Neural cell (in vitro differentiated cells): Measurements from ENCODE around the gene C7. TPM values are rescaled to one million over a fixed set of nuclear protein-coding genes. Genes with fewer than 3 reads are reported as not detected.

Experiments used
- H2AFZ ChIP-seq: fragments of 200-600, 300-800 bp; sonication (generic), shearing (Covaris generic); 2 replicates; pipeline ENCODE4 v1.6.0; 2014; ENCODE audit warnings: low read depth, mild to moderate bottlenecking, antibody characterized with exemption, low read length, moderate library complexity
- H3F3A ChIP-seq: fragments of 200-600 bp; shearing (Covaris generic); 2 replicates; pipeline ENCODE4 v1.6.1; 2016; ENCODE audit warnings: mild to moderate bottlenecking, moderate library complexity, mixed read lengths, antibody characterized with exemption, low read length; ENCODE audit not compliant: insufficient read depth, poor library complexity, severe bottlenecking
- H3K27ac ChIP-seq: fragments of 200-600, 300-800 bp; sonication (generic), shearing (Covaris generic); 2 replicates; pipeline ENCODE4 v1.5.1; 2014; ENCODE audit warnings: mild to moderate bottlenecking, low read length, moderate library complexity
- H3K27me3 ChIP-seq: fragments of 300-800, 200-600 bp; sonication (generic), shearing (Covaris generic); 2 replicates; pipeline ENCODE4 v1.6.0; 2014; ENCODE audit warnings: mild to moderate bottlenecking, low read depth, low read length, moderate library complexity; ENCODE audit not compliant: insufficient read depth
- H3K36me3 ChIP-seq: fragments of 300-800, 200-600 bp; sonication (generic), shearing (Covaris generic); 2 replicates; pipeline ENCODE4 v1.5.1; 2014; ENCODE audit warnings: mild to moderate bottlenecking, antibody characterized with exemption, low read length, moderate library complexity; ENCODE audit not compliant: insufficient read depth
- H3K4me2 ChIP-seq: fragments of 300-800, 200-600 bp; sonication (generic), shearing (Covaris generic); 2 replicates; pipeline ENCODE4 v1.6.0; 2014; ENCODE audit warnings: mild to moderate bottlenecking, low read length
- H3K4me3 ChIP-seq: fragments of 300-800, 200-600 bp; sonication (generic), shearing (Covaris generic); 2 replicates; pipeline ENCODE4 v1.5.1; 2014; ENCODE audit warnings: mild to moderate bottlenecking, low read length, moderate library complexity
- H3K79me2 ChIP-seq: fragments of 200-600 bp; shearing (Covaris generic); replicated peaks from 2 replicates; pipeline ENCODE4 v1.6.0; 2014; ENCODE audit warnings: mild to moderate bottlenecking, low read length, moderate library complexity; ENCODE audit not compliant: insufficient read depth
- H3K9ac ChIP-seq: fragments of 300-800, 200-600 bp; sonication (generic), shearing (Covaris generic); 2 replicates; pipeline ENCODE4 v1.6.1; 2016; ENCODE audit warnings: mild to moderate bottlenecking, low read length, mixed read lengths
- H3K9me2 ChIP-seq: fragments of 200-600 bp; shearing (Covaris generic); 2 replicates; pipeline ENCODE4 v1.6.1; 2016; ENCODE audit warnings: mild to moderate bottlenecking, low read length, mixed read lengths; ENCODE audit not compliant: insufficient read depth
- H3K9me3 ChIP-seq: fragments of 200-600, 300-800 bp; sonication (generic), shearing (Covaris generic); 2 replicates; pipeline ENCODE4 v1.6.1; 2016; ENCODE audit warnings: mild to moderate bottlenecking, mixed run types, low read length, moderate library complexity, mixed read lengths
- H4K20me1 ChIP-seq: fragments of 200-600 bp; shearing (Covaris generic); 2 replicates; pipeline ENCODE4 v1.6.1; 2016; ENCODE audit warnings: mild to moderate bottlenecking, mixed run types; ENCODE audit not compliant: insufficient read depth
- CTCF ChIP-seq: fragments of 450-650 bp; IDR thresholded peaks from 2 replicates; pipeline ENCODE4 v1.5.1; 2014; ENCODE audit warnings: antibody characterized with exemption, mild to moderate bottlenecking, moderate library complexity; ENCODE audit not compliant: poor library complexity, severe bottlenecking
- EP300 ChIP-seq: fragments of 450-650 bp; conservative IDR thresholded peaks from 2 replicates; pipeline ENCODE4 v1.6.1; 2014; ENCODE audit warnings: antibody characterized with exemption, mild to moderate bottlenecking, moderate library complexity; ENCODE audit not compliant: poor library complexity, severe bottlenecking
- EZH2 ChIP-seq: fragments of 200-600, 300-800 bp; shearing (Covaris generic), sonication (generic); IDR thresholded peaks from 2 replicates; pipeline ENCODE4 v1.6.1; 2014; ENCODE audit warnings: antibody characterized with exemption, low read length, borderline replicate concordance, mild to moderate bottlenecking; ENCODE audit not compliant: insufficient read depth, poor library complexity, severe bottlenecking
- MXI1 ChIP-seq: fragments of 450-650 bp; conservative IDR thresholded peaks from 2 replicates; pipeline ENCODE4 v1.6.1; 2014; ENCODE audit warnings: antibody characterized with exemption, mild to moderate bottlenecking; ENCODE audit not compliant: poor library complexity, severe bottlenecking
- POLR2AphosphoS5 ChIP-seq: IDR thresholded peaks from 2 replicates; pipeline ENCODE4 v1.6.1; 2012
- RAD21 ChIP-seq: fragments of 450-650 bp; conservative IDR thresholded peaks from 2 replicates; pipeline ENCODE4 v1.6.1; 2014; ENCODE audit warnings: antibody characterized with exemption, mild to moderate bottlenecking, moderate library complexity
- SMC3 ChIP-seq: fragments of 450-650 bp; conservative IDR thresholded peaks from 2 replicates; pipeline ENCODE4 v1.6.1; 2014; ENCODE audit warnings: antibody characterized with exemption, mild to moderate bottlenecking, moderate library complexity; ENCODE audit not compliant: poor library complexity
- TAF1 ChIP-seq: IDR thresholded peaks from 2 replicates; pipeline ENCODE4 v1.6.1; 2012; ENCODE audit warnings: low read depth
- polyA plus RNA-seq: library from polyadenylated mRNA; depleted of rRNA; stranded (reverse); fragments of >200 nt; gene quantifications from 2 replicates; pipeline ENCODE4 v1.2.3, GENCODE V29; 2014
- TF ChIP-seq, protein P1 (sequence below): IDR thresholded peaks from 2 replicates; pipeline ENCODE4 v1.6.1; 2012; ENCODE audit warnings: borderline replicate concordance

C7 gene
- polyA plus RNA-seq, 1 donor from 2014 or later: not detected

DNA sequence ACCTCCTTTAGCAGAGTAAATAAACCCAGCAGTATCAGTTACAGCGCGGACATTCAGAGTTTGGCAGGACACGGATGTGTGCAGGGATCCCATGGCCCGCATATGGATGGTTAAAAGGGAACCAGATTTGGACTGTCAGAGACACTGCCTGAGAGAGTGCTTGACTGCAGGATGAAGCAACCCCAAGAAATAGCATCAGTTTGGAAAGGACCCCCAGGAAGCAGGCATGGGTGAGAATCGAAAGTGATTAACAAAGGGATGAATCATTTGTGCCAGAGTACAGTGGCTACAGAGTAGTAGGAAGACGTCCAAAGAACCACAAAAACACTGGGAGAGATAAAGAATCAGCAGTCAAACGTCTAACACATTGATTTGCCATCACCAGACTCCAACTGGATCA lies 5.5 kb downstream of the C7 start:
- H3K9ac ChIP-seq: no peak overlapping the region
- TF ChIP-seq POLR2AphosphoS5 (no peak), RAD21 (no peak), EZH2 (no peak), TAF1 (no peak), EP300 (no peak), SMC3 (no peak), MXI1 (no peak), CTCF (no peak)
- TF ChIP-seq, protein P1, sequence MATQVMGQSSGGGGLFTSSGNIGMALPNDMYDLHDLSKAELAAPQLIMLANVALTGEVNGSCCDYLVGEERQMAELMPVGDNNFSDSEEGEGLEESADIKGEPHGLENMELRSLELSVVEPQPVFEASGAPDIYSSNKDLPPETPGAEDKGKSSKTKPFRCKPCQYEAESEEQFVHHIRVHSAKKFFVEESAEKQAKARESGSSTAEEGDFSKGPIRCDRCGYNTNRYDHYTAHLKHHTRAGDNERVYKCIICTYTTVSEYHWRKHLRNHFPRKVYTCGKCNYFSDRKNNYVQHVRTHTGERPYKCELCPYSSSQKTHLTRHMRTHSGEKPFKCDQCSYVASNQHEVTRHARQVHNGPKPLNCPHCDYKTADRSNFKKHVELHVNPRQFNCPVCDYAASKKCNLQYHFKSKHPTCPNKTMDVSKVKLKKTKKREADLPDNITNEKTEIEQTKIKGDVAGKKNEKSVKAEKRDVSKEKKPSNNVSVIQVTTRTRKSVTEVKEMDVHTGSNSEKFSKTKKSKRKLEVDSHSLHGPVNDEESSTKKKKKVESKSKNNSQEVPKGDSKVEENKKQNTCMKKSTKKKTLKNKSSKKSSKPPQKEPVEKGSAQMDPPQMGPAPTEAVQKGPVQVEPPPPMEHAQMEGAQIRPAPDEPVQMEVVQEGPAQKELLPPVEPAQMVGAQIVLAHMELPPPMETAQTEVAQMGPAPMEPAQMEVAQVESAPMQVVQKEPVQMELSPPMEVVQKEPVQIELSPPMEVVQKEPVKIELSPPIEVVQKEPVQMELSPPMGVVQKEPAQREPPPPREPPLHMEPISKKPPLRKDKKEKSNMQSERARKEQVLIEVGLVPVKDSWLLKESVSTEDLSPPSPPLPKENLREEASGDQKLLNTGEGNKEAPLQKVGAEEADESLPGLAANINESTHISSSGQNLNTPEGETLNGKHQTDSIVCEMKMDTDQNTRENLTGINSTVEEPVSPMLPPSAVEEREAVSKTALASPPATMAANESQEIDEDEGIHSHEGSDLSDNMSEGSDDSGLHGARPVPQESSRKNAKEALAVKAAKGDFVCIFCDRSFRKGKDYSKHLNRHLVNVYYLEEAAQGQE: no peak
- no peaks in the 10 kb centered on the region for H4K20me1 ChIP-seq
- H2AFZ ChIP-seq: no peak overlapping the region
- no peak overlapping the region for H3K4me3 ChIP-seq
- no peaks in the 10 kb centered on the region for H3F3A ChIP-seq
- no peak overlapping the region for H3K27ac ChIP-seq
- H3K9me2 ChIP-seq: no peaks in the 10 kb centered on the region
- no peaks in the 10 kb centered on the region for H3K27me3 ChIP-seq
- no peaks in the 10 kb centered on the region for H3K36me3 ChIP-seq
- H3K79me2 ChIP-seq: no peaks in the 10 kb centered on the region
- H3K9me3 ChIP-seq: no peaks in the 10 kb centered on the region
- no peak overlapping the region for H3K4me2 ChIP-seq

GRCh38 chr5:40915341-40915926 lies 6.1 kb downstream of the C7 start:
- no peak overlapping the region for H2AFZ ChIP-seq
- H3K4me3 ChIP-seq: no peak overlapping the region
- no peak overlapping the region for H3K4me2 ChIP-seq

More at GRCh38 chr5:40915341-40915926, 6.1 kb downstream of the C7 start:
- H3K79me2 ChIP-seq: no peaks in the 10 kb centered on the region
- no peak overlapping the region for H3K9ac ChIP-seq
- no peaks in the 10 kb centered on the region for H3F3A ChIP-seq
- TF ChIP-seq MXI1 (no peak), TAF1 (no peak), POLR2AphosphoS5 (no peak), EP300 (no peak), CTCF (no peak), RAD21 (no peak), SMC3 (no peak), EZH2 (no peak)
- TF ChIP-seq, protein P1: no peak
- no peaks in the 10 kb centered on the region for H3K27me3 ChIP-seq
- no peaks in the 10 kb centered on the region for H4K20me1 ChIP-seq
- no peak overlapping the region for H3K27ac ChIP-seq
- no peaks in the 10 kb centered on the region for H3K9me3 ChIP-seq
- H3K9me2 ChIP-seq: no peaks in the 10 kb centered on the region
- no peaks in the 10 kb centered on the region for H3K36me3 ChIP-seq
